Stimulated activated CD4-positive, alpha-beta T cell treated with anti-CD3 and anti-CD28 coated beads, Interleukin-2, amount 100 ng/mL, for 24 hours (primary cell): Measurements from ENCODE around the gene SFTPD.

Experiments used
- DNase-seq, 2 donors: peaks; one replicate each; pipeline ENCODE4 v3.0.0-alpha.2; 2020

Gene SFTPD

GRCh38 chr10:79944428-79945395, 4.2 kb downstream of the SFTPD start:
- DNase-seq: no peak

- no peak for DNase-seq
Measured at GRCh38 chr10:79943871-79944270, 5.0 kb downstream of the SFTPD start.

- DNase-seq: no peak
Measured at GRCh38 chr10:79942261-79943185, 6.4 kb downstream of the SFTPD start.

- DNase-seq: no peak
Measured at GRCh38 chr10:79941585-79942210, 7.2 kb downstream of the SFTPD start.

GRCh38 chr10:79941146-79941545, 7.8 kb downstream of the SFTPD start:
- DNase-seq: no peak

- DNase-seq: no peak
Measured at GRCh38 chr10:79940431-79940830, 8.5 kb downstream of the SFTPD start.

GRCh38 chr10:79939969-79940368, 8.9 kb downstream of the SFTPD start:
- no peak for DNase-seq

GRCh38 chr10:79938728-79939406, 10.0 kb downstream of the SFTPD start:
- no peak for DNase-seq

- DNase-seq: no peak
Measured at GRCh38 chr10:79937701-79938151, 11.2 kb downstream of the SFTPD start.

GRCh38 chr10:79936625-79937615, 12.0 kb downstream of the SFTPD start:
- DNase-seq: no peak

- DNase-seq: no peak
Measured at GRCh38 chr10:79933961-79934360, 14.9 kb downstream of the SFTPD start.

GRCh38 chr10:79932841-79933379, 16.0 kb downstream of the SFTPD start:
- no peak for DNase-seq

GRCh38 chr10:79932307-79932706, 16.6 kb downstream of the SFTPD start:
- no peak for DNase-seq

GRCh38 chr10:79930751-79931150, 18.2 kb downstream of the SFTPD start:
- DNase-seq: no peak

- DNase-seq: no peak
Measured at GRCh38 chr10:79930267-79930666, 18.6 kb downstream of the SFTPD start.

GRCh38 chr10:79929409-79929904, 19.4 kb downstream of the SFTPD start:
- peak; percentile 81 to 86 for DNase-seq

GRCh38 chr10:79928028-79928583, 20.8 kb downstream of the SFTPD start:
- no peak for DNase-seq

GRCh38 chr10:79927111-79927828, 21.6 kb downstream of the SFTPD start:
- no peak for DNase-seq

GRCh38 chr10:79926037-79926436, 22.9 kb downstream of the SFTPD start:
- no peak for DNase-seq

- DNase-seq: no peak
Measured at GRCh38 chr10:79925614-79926013, 23.3 kb downstream of the SFTPD start.
